Endothelial cell (in vitro differentiated cells): Measurements from ENCODE around the gene CACHD1. TPM values are rescaled to one million over a fixed set of nuclear protein-coding genes. Genes with fewer than 3 reads are reported as not detected.

Experiments
- DNase-seq: peaks from one replicate; pipeline ENCODE4 v3.0.0; 2021; ENCODE audit warnings: low spot score
- H3K27ac Mint-ChIP-seq: one replicate; pipeline ENCODE4 v1.8.0; 2021; ENCODE audit warnings: mixed read lengths, inconsistent platforms; ENCODE audit not compliant: unreplicated experiment
- H3K27me3 Mint-ChIP-seq: one replicate; pipeline ENCODE4 v1.8.0; 2021; ENCODE audit warnings: mild to moderate bottlenecking, moderate library complexity, mixed read lengths, inconsistent platforms; ENCODE audit not compliant: unreplicated experiment
- H3K36me3 Mint-ChIP-seq: one replicate; pipeline ENCODE4 v1.8.0; 2021; ENCODE audit warnings: mild to moderate bottlenecking, low read depth, mixed read lengths, inconsistent platforms; ENCODE audit not compliant: unreplicated experiment
- H3K4me1 Mint-ChIP-seq: one replicate; pipeline ENCODE4 v1.8.0; 2021; ENCODE audit warnings: mild to moderate bottlenecking, mixed read lengths, inconsistent platforms; ENCODE audit not compliant: unreplicated experiment
- H3K4me3 Mint-ChIP-seq: one replicate; pipeline ENCODE4 v1.8.0; 2021; ENCODE audit warnings: mild to moderate bottlenecking, mixed read lengths, inconsistent platforms; ENCODE audit not compliant: unreplicated experiment
- H3K9me3 Mint-ChIP-seq: one replicate; pipeline ENCODE4 v1.8.0; 2021; ENCODE audit warnings: mixed read lengths, inconsistent platforms; ENCODE audit not compliant: unreplicated experiment
- CTCF ChIP-seq: fragments of 200-600 bp; sonication (generic); IDR thresholded peaks from one replicate; pipeline ENCODE4 v1.5.0; 2021; ENCODE audit warnings: antibody characterized with exemption; ENCODE audit not compliant: unreplicated experiment
- total RNA-seq: library from RNA; stranded (reverse); fragmentation: NEBNext Ultra II Directional; extraction: Animal tissue kit (Norgen Biotek cat#: 25700); gene quantifications from one replicate; pipeline ENCODE4 v1.2.1, GENCODE V29; 2021; ENCODE audit not compliant: unreplicated experiment

Gene CACHD1
- total RNA-seq, 1 donor from 2014 or later: 48.6 TPM

- H3K4me3 Mint-ChIP-seq: no peak overlapping the region
- H3K9me3 Mint-ChIP-seq: no peaks in the 10 kb centered on the region
- H3K27me3 Mint-ChIP-seq: no peaks in the 10 kb centered on the region
- no peak overlapping the region for H3K27ac Mint-ChIP-seq
- H3K36me3 Mint-ChIP-seq: no peaks in the 10 kb centered on the region
- DNase-seq: no peak
- TF ChIP-seq CTCF: no peak
- peaks cover 25% of the 10 kb centered on the region for H3K4me1 Mint-ChIP-seq
Measured at GRCh38 chr1:64524614-64525013, 54.7 kb downstream of the CACHD1 start.

- H3K36me3 Mint-ChIP-seq: no peaks in the 10 kb centered on the region
- H3K4me3 Mint-ChIP-seq: no peak overlapping the region
- no peak for DNase-seq
- no peaks in the 10 kb centered on the region for H3K27me3 Mint-ChIP-seq
- peaks cover 22% of the 10 kb centered on the region for H3K4me1 Mint-ChIP-seq
- no peaks in the 10 kb centered on the region for H3K9me3 Mint-ChIP-seq
- no peak overlapping the region for H3K27ac Mint-ChIP-seq
- TF ChIP-seq CTCF: no peak
Measured at GRCh38 chr1:64525116-64525686, 55.3 kb downstream of the CACHD1 start.

GRCh38 chr1:64526312-64526711 is 56.4 kb downstream of the CACHD1 start:
- Mint-ChIP-seq H3K4me3 (no peak overlapping the region), H3K4me1 (peaks cover 26% of the 10 kb centered on the region)

GRCh38 chr1:64527165-64527564 is 57.2 kb downstream of the CACHD1 start:
- no peak overlapping the region for H3K27ac Mint-ChIP-seq
- peaks cover 31% of the 10 kb centered on the region for H3K4me1 Mint-ChIP-seq
- no peak overlapping the region for H3K4me3 Mint-ChIP-seq
- peaks cover 2% of the 10 kb centered on the region for H3K36me3 Mint-ChIP-seq
- H3K27me3 Mint-ChIP-seq: no peaks in the 10 kb centered on the region
- H3K9me3 Mint-ChIP-seq: no peaks in the 10 kb centered on the region
- TF ChIP-seq CTCF: no peak
- DNase-seq: no peak

More at GRCh38 chr1:64526312-64526711, 56.4 kb downstream of the CACHD1 start:
- Mint-ChIP-seq H3K36me3 (no peaks in the 10 kb centered on the region), H3K27ac (no peak overlapping the region), H3K27me3 (no peaks in the 10 kb centered on the region), H3K9me3 (no peaks in the 10 kb centered on the region)
- DNase-seq: no peak
- no peak for TF ChIP-seq CTCF

- TF ChIP-seq CTCF: no peak
- no peak overlapping the region for H3K27ac Mint-ChIP-seq
- DNase-seq: no peak
- H3K36me3 Mint-ChIP-seq: peaks cover 7% of the 10 kb centered on the region
- peaks cover 28% of the 10 kb centered on the region for H3K4me1 Mint-ChIP-seq
- no peaks in the 10 kb centered on the region for H3K9me3 Mint-ChIP-seq
- H3K4me3 Mint-ChIP-seq: no peak overlapping the region
- peaks cover 1% of the 10 kb centered on the region for H3K27me3 Mint-ChIP-seq
Measured at GRCh38 chr1:64527786-64528185, 57.9 kb downstream of the CACHD1 start.
